HG02571 (cell line): ENCODE results near the gene UQCC2.

Experiments used
- ATAC-seq: cut with Tn5 transposase; IDR thresholded peaks from one replicate; pipeline ENCODE4 v1.9.1; 2021; ENCODE audit warnings: mild to moderate bottlenecking, moderate library complexity; ENCODE audit not compliant: unreplicated experiment

Gene UQCC2

DNA sequence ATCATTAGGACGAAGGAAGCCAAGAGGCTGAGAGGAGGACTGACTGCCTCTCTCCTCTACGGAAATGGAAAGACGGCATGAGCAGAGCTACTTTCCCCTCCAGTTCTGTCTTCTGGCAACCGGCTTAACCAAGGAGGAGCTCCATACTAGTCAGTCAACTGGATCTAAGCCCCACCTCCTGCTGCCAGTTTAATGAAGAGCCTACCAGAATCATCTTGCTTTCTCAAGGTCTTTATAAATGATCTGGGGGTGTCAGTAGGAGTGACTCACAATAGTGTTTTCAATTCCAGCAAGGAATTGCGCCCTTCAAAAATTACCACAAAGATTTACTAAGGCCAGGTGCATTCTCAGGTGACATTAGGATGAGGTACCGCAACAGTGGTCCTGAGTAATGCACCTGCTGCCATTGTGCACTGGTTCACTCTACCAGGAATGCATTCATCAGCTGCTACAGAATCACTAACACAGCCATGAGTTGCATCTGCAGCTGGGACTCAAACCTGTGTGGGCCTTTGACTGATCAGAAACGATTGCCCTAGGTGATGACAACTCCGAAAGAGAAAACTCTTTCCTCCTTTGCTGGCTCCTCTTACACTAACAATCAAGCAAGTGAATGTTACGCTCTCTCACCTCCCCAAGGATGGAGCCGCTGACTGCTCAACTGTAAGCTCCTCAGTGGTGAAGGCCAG is 2.8 kb downstream of the UQCC2 start:
- ATAC-seq: no peak

DNA sequence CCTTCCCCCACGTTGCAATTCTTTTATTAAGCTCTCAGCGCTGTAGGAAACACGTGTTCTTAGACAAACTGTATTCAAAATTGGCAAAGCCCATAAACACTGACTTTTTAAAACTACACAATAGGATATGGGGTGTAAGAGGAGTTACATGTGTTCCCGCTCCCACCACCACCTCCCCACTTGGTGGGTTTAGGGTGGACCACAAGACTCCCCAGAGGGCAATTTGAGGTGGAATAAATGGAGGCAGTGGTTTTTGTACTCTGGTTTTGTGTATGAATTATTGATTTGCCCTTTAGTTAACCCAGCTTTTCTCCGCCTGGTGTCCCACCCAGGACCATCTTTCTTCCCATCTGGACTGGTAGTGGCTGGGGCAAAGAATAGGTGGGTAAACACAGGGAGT is 3.7 kb downstream of the UQCC2 start:
- no peak for ATAC-seq

DNA sequence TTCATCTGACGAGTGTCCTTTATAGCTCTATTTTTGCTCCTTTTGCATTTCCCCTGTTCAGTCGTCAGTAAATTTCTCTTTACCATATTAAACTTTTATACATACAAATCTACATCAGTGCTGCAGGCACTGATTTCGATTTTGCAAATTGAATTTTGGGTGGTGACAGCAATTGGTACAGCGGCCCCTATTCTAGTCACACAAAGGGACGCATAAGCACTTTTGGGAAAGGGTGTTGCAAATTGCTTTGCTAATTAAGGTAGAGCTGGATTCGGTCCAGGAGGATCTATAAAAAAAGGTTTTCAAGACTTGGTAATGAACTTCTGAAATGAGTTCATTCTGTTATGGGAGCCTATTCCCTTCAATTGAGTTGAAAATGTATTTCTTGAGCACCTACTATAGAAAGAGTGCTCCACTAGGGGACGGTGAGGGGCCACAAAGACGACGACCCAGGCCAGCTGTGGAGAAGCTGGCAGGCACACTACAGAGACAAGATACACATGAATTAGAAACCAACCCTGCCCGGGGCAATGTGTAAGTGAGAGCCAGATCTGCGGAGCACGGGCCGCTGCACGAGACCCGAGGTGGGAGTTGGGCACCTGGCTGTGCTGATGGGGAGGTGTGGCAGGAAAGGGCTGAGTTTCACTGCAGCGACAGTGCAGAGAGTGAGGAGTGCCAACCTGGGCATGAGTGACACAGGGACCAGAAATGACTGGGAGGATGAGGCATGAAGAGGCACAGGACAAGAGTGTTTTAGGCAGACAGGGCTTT is 5.4 kb downstream of the UQCC2 start:
- ATAC-seq: no peak

DNA sequence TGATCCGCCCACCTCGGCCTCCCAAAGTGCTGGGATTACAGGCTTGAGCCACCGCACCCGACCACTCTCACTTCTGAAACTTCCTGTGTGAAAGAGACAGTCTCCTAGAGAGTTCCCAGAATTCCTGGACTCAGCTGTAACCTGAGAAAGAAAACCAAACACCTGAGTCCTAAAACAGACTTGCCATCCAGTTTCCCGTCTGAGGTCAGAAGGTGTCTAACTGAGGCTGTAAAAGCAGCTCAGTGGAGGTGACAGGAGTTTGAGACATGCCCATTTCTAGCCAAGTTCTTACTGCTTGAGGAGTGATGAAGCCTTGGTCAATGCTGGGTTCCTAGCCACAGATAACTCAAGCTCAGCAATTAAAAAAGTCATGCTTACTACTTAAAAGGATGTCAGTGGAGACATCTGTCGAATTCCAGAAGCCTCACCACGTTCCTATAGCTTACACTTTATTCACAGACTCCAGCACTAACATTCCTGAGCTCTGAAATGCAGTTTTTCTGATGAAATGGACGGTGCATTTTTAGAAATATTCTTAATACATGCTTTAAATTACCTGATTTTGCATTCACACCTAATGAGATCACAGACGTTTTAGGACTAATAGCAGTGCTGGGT is 6.1 kb downstream of the UQCC2 start:
- ATAC-seq: no peak

DNA sequence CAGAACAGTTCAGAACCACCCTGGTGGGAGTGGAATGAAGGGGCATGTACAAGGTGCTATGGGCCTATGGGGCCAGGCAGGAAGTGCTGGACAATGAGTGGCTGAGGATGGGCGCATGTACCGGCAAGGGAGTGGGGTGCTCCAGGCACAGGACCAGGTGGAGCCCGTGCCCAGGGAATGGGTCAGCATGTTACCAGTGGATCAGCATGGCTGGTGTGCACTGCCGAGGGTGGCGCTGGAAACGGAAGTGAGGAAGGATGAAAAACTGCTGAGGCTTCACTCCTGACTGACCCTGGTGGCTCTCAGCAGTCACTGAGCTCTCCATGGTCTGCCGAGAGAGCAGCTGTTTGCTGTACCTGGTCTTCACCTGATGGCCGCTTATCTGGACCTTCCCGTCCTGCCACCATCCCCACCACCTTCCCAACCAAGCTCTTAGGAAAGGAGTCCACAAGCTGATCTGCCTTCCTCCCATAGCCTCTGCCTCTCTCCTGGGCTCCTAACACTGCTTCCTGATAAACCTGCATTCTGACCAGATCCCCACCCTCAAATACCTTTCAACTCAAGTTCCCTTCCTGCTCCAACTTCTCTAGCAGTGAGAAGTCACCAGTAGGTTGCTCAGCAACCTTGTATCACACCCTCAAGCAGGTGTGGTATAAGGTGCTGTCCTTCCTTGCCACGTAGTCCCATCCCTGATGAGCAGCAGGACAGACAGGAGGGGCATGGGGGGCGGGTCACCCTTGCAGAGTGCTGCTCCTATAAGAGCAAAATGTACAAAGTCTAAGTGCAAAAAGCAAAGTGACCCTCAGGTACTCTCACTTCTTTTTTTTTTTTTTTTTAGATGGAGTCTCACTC is 7.1 kb downstream of the UQCC2 start:
- ATAC-seq: no peak

DNA sequence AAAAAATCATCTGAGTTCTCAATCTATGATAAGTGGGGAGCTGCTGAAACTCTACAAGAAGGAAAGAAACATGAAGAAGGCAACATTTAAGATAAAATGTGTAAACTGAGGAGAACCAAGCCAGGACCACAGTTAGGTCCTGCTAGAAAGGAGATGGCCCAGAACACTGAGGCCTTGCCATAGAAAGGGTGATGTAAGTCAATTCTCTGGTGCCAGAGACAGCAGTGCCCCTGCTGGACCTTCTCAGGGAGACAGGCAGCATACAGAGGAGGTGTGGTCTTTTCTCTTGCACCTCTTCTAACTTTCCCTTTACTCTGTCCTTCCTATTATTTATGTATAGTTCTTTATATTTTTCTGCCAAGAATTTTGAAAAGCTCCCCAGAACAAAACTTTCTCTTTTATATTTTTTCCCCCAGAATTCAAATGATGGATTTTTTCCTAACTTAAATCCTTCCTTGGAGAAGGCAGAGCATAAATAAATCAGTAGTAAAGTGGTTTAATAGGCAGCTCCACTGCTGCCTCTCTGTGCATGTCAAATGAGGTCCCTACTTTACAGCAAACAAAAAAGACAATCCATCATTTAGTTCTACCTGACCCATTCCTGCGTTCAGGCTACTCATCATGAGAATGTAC is 9.0 kb downstream of the UQCC2 start:
- no peak for ATAC-seq

DNA sequence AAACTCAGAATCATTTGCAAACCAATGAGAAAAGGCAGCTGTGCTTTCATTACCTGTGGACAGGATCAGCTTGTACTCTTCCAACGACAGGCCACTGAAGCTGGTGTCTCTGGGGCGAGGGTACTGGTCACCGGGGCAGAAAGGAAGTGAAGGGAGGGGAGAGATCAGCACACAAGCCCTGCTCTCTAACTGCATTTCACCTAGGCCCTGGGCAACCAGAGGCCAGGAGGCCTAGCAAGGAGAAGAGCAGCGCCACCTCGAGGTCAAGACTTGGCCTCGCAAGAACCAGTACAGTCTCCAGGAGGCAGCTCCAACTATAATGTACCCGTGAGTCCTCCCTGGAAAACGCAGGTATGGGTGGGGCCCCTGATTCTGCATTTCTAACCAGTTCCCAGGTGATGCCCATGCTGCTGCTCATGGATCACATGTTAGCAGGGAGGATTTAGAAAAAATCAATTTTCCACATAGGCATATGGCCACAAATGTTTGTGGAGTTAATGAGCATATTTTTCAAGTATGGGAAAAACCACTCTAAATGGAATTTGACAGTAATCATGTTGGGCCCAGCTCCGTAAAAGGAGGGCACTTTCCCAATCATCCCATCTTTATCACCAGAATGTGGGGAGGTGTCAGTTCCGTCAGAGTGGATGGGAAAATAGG is 11.0 kb downstream of the UQCC2 start:
- no peak for ATAC-seq

DNA sequence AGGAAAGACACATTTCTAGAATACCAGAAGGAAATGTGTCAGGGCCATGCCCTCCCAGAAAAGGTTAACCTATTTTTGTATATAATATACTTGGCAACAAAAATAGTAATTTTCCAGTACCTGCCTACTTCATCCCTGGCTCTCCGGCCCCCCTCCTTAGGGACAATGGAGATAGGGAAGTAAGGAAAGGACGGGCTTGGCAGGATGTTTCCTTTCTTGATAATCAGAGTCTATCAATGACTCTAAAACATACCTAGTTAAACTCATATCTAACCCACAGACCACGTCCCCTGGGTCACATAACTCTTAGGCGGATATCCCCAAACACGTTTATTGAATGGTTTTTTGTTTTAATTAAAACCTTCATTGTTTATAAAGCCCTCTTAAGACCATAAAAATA is 11.8 kb downstream of the UQCC2 start:
- no peak for ATAC-seq

DNA sequence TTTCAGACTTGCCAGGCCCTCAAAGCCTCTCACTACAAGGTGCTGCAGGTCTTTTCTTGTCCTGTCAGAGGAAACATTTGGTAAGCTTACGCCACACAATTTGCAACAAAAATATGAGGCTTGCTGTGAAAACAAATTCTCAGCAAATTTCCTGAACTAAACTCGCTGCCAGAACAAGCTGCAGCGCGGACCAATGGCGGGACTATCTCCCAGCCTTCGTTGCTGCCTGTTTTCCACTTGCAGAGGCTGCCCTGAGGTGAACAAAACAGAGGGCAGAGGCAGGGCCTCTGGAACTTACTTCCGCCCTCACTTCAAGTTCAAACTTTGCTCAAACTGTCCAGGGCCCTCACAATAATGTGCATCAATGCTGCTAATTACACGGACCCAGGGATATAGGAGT is 12.4 kb downstream of the UQCC2 start:
- ATAC-seq: no peak

DNA sequence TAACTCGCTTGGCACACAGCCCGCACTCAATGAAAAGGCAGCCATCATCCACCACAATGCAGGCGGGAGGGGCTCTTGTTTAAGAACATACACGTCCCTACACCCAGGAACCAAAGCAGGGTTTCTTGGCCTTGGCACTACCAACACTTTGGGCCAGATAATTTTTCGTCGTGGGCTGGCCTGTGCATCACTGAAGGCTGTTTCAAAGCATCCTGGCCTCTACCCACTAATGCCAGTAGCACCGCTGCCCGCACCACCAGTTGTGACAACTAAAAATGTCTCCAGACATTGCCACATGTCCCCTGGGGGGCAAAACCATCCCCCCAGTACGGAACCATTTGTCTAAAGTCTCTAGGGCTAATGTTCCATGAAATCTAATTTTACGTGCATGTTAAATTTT is 13.0 kb downstream of the UQCC2 start:
- ATAC-seq: no peak

DNA sequence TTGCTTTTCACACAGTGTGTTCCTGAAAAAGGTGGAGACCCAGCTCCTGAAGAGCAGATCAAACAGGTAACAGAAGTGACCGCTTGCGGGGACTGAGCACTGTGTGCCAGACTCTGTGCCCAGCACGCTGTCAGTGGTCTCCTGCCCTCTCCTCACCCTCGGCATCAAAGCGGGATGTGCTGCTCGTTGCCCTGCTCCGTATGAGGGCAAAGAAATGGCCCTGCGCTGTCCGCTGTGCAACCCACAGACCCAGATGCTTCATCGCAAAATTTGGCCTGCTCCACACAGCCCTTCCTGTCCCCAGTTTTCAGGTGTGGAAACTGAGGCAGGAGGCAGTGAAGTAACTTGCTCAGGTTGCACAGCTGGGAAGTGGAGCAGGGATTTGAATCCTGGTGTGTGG is 13.7 kb downstream of the UQCC2 start:
- no peak for ATAC-seq

DNA sequence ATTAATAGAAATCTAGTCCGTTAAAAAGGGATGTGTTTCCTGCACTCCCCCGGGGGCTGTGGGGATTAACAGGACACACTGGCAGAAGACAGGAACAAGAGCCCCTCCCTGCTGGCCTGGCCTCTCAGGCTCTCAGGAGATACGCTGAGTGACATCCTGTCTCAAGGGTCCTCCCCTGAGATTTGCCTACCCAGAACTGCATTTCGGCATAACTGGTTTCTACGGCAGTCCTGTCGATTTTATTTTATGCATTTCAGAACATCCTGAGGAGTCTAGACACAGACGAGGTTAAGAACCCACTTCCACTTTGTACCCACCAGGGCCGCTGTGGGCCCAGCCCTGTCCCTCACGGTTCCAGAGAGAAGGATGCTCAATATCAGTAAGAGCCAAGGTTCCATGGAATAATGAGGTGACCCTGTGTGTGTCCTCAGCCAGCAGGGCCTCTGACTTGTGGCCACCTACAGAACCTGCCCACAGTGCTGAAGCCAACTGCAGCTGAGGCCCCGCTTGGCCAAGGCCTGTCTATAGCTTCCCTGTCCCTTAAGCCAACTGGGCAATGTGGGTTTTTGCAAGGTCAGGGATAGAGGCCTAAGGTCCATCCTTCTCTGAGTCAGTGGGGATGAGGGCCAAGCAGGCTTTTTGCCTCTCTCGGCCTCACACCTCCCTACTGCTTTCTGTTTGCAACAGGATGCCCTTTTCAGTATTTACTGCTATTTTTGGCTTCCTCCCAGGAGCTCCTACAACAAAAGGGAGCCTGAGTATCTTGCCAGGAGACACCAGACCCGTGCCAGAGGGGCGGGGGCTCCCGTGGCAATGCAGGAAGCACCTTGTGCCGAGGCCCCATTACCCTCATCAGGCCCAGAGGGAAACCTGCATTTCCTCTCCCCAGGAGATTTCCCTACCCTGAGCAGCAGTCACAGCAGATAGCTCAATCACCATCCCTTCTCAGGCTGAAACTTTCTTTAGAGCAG is 14.7 kb downstream of the UQCC2 start:
- no peak for ATAC-seq

DNA sequence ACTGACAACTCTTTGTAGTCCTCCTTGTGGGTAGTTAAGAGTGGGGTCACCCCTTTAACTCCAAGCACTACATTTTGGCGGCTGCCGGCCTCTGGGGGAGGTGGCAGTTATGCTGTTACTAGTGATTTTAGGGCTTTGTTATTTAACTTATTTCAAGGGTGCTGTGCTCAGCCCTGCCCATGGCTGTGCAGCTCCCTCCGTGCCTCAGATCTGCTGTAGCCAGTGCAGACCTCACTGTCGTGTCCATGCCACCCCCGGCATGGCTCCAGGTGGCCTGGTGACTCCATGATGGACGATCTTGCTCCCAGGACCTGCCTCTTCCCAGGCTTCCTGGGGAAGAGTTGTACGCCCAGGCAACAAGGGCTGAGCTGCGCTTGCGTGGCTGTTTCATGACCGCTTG is 15.4 kb downstream of the UQCC2 start:
- no peak for ATAC-seq

DNA sequence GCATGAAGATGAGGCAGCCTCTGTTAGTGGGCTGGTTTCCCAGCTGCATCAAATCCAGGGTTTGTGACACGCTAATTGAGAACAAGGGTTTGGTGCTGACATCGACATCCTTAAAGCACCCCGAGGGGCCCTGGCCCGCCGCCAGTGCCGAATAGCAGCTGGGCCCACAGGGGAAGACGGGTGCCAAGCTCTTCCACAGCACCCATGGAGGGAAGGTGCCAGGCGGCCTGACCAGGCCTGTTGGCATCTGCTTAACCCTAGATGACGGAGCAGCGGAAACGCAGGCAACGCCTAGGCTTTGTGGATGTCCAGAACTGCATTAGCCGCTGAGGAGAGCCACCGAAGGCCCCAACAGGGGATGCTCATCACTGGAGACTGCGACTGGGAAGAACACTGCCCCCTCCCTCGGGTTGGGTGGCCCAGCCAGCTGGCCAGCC is 16.0 kb downstream of the UQCC2 start:
- no peak for ATAC-seq

DNA sequence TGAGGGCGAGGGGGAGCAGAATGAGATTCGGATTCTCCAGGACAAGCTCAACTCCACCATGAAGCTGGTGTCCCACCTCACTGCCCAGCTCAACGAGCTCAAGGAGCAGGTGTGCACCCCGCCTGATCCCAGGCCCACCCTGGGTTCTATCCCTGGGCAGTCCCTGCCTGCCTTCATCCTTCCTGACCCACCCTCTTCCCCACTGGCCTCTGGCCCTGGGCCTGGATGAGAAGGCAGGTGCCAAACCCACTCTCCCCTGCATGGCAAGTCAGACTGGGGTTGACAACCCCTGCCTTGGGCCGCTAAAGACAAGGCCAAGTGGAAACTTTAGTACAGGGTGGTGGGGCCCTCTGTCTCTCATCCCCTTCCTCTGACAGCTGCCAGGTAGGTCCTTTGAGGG is 16.5 kb downstream of the UQCC2 start:
- ATAC-seq: no peak

DNA sequence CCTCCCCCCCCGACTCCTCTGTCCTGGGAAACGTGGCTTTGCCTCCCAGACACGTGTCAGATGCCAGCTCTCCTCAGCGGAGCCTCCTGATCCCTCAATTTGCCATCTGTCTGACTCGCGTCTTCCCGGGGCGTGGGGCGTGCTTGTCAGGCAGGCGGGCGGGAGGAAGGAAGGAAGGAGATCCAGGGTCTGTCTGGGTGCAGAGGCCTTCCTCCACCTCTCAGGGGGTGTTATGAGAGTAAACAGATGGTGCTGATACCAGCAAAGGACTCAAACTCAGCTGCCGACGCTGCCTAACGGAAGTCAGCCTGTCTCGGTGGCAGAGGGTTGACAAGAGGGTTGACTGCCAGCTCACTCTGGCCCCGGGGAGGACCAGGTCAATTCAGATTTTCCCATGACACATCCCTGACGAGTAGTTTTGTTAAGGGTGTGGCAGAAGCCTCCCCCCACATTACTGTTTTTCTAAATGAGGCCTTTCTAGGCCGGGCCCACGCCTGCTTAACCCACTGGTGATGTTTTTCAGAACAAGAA is 17.0 kb downstream of the UQCC2 start:
- no peak for ATAC-seq

DNA sequence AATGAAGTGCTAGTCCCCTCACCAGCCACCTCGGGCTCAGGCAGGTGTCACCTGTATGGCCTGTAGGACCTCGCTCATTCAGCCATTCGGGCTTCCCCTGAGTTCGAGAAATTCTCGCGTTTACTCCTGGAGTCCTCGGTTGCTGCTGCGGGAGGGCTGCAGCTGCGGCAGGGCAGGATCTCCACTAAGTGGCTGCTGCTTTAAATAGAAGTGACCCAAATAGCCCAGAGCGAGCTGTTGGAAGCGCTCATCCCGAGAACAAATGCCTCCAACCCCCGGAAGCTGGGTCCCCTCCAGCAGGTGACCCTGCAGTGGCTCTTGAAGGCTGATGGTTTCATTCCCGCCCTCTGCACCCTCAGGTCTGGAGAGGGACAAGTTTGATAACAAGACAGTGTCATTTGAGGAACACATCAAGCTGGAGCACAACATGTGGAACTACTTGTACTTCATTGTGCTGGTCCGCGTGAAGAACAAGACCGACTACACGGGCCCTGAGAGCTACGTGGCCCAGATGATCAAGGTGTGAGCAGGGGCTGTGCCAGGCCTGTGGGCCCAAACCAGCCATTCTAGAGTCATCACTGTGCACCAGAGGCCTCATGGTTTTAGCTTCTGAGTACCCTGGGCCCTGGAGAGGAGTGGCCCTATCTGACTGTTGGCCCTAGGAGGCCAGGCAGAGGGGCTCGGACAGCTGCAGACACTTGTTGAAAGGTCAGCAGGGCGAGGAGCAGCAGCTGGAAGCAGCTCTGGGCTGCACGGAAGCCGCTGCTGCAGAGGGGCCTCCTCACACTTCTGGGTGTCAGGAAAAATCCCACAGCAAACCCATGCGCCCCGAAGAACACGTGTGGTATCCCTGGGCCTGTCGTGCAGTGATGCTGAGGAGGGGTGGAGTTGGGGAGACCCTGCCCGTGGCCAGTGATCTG is 18.1 kb downstream of the UQCC2 start:
- no peak for ATAC-seq

DNA sequence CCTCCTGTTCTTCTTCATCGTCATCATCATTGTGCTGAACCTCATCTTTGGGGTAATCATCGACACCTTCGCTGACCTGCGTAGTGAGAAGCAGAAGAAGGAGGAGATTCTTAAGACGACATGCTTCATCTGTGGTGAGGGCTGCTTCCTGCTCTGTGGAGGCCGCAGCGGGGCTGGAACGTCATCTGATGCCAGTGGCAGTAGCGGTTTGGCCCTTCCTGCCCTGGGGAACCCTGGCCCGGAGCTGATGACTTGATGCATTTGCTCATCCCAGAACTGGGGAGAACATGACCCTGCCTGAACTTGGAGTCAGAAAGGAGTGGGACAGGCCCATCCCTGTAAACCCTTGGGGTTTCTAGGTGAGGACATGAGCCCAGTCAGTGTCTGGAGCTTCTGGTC is 18.7 kb downstream of the UQCC2 start:
- ATAC-seq: no peak
